H9 (cell line): ENCODE measurements around the gene ZNHIT2. TPM values are rescaled to one million over a fixed set of nuclear protein-coding genes. Genes with fewer than 3 reads are reported as not detected.
A peak's percentile ranks its signal among the peaks of the same experiment; 100 is the strongest.

Source experiments
- DNase-seq: peaks from one replicate; pipeline ENCODE4 v3.0.0-alpha.2; 2017
- H2AFZ ChIP-seq: one replicate; pipeline ENCODE4 v1.6.1; 2013; ENCODE audit warnings: mild to moderate bottlenecking, low read length, control low read depth, moderate library complexity
- H2AK5ac ChIP-seq: 2 replicates; pipeline ENCODE4 v1.6.1; 2013; ENCODE audit warnings: low read length, control low read depth, mixed read lengths; ENCODE audit not compliant: insufficient read length
- H2BK120ac ChIP-seq: one replicate; pipeline ENCODE4 v1.6.1; 2013; ENCODE audit warnings: low read depth, mild to moderate bottlenecking, low read length, control low read depth, inconsistent platforms; ENCODE audit not compliant: poor library complexity, severe bottlenecking
- H2BK12ac ChIP-seq: 2 replicates; pipeline ENCODE4 v1.6.1; 2013; ENCODE audit warnings: low read length, control low read depth, mixed read lengths, low read depth; ENCODE audit not compliant: insufficient read length
- H2BK15ac ChIP-seq: 2 replicates; pipeline ENCODE4 v1.6.1; 2013; ENCODE audit warnings: low read depth, low read length, control low read depth
- H2BK20ac ChIP-seq: one replicate; pipeline ENCODE4 v1.6.1; 2013; ENCODE audit warnings: low read depth, mild to moderate bottlenecking, low read length, control low read depth, inconsistent platforms; ENCODE audit not compliant: poor library complexity, severe bottlenecking
- H2BK5ac ChIP-seq: 2 replicates; pipeline ENCODE4 v1.6.1; 2013; ENCODE audit warnings: low read length, control low read depth, mixed read lengths; ENCODE audit not compliant: insufficient read length
- H3K14ac ChIP-seq: 2 replicates; pipeline ENCODE4 v1.6.1; 2013; ENCODE audit warnings: low read length, control low read depth; ENCODE audit not compliant: insufficient read depth
- H3K18ac ChIP-seq: 2 replicates; pipeline ENCODE4 v1.6.1; 2013; ENCODE audit warnings: low read depth, mild to moderate bottlenecking, mixed read lengths, low read length, control low read depth; ENCODE audit not compliant: insufficient read length
- H3K23ac ChIP-seq: 2 replicates; pipeline ENCODE4 v1.6.1; 2013; ENCODE audit warnings: low read length, control low read depth, mixed read lengths, low read depth; ENCODE audit not compliant: insufficient read length
- H3K23me2 ChIP-seq: 2 replicates; pipeline ENCODE4 v1.6.1; 2013; ENCODE audit warnings: low read depth, mild to moderate bottlenecking, mixed read lengths, low read length, control low read depth; ENCODE audit not compliant: insufficient read length, poor library complexity, severe bottlenecking
- H3K27ac ChIP-seq: 2 replicates; pipeline ENCODE4 v1.5.1; 2013; ENCODE audit warnings: low read length, control low read depth, mixed read lengths, low read depth; ENCODE audit not compliant: insufficient read length
- H3K27me3 ChIP-seq: 2 replicates; pipeline ENCODE4 v1.6.1; 2013; ENCODE audit warnings: low read length, control low read depth, inconsistent platforms; ENCODE audit not compliant: insufficient read depth
- H3K4ac ChIP-seq: 2 replicates; pipeline ENCODE4 v1.6.1; 2013; ENCODE audit warnings: low read depth, mild to moderate bottlenecking, control low read depth, inconsistent platforms, low read length, moderate library complexity
- H3K4me1 ChIP-seq: 2 replicates; pipeline ENCODE4 v1.6.1; 2013; ENCODE audit warnings: low read length, control low read depth, inconsistent platforms; ENCODE audit not compliant: insufficient read depth
- H3K4me2 ChIP-seq: 2 replicates; pipeline ENCODE4 v1.6.1; 2013; ENCODE audit warnings: low read length, control low read depth, mixed read lengths; ENCODE audit not compliant: insufficient read length, insufficient read depth
- H3K56ac ChIP-seq: 2 replicates; pipeline ENCODE4 v1.6.1; 2013; ENCODE audit warnings: low read depth, mild to moderate bottlenecking, mixed read lengths, low read length, control low read depth; ENCODE audit not compliant: insufficient read length
- H3K79me1 ChIP-seq: 2 replicates; pipeline ENCODE4 v1.6.1; 2013; ENCODE audit warnings: low read depth, mild to moderate bottlenecking, moderate library complexity, low read length, control low read depth, inconsistent platforms; ENCODE audit not compliant: insufficient read depth, poor library complexity, severe bottlenecking
- H3K79me2 ChIP-seq: 2 replicates; pipeline ENCODE4 v1.6.1; 2013; ENCODE audit warnings: low read length, control low read depth, inconsistent platforms; ENCODE audit not compliant: insufficient read depth
- H3K9ac ChIP-seq: 2 replicates; pipeline ENCODE4 v1.6.1; 2013; ENCODE audit warnings: low read length, control low read depth, mixed read lengths; ENCODE audit not compliant: insufficient read length; ENCODE audit errors: extremely low read depth
- H3K9me3 ChIP-seq: one replicate; pipeline ENCODE4 v1.6.1; 2013; ENCODE audit warnings: low read depth, low read length, inconsistent platforms; ENCODE audit not compliant: control insufficient read depth
- H3T11ph ChIP-seq: one replicate; pipeline ENCODE4 v1.6.1; 2013; ENCODE audit warnings: mild to moderate bottlenecking, low read length, control low read depth, inconsistent platforms
- H4K20me1 ChIP-seq: one replicate; pipeline ENCODE4 v1.6.1; 2013; ENCODE audit not compliant: control insufficient read depth, insufficient read length, insufficient read depth
- H4K5ac ChIP-seq: 2 replicates; pipeline ENCODE4 v1.6.1; 2013; ENCODE audit warnings: low read depth, mild to moderate bottlenecking, mixed read lengths, low read length, control low read depth; ENCODE audit not compliant: insufficient read length
- H4K8ac ChIP-seq: replicated peaks from 2 replicates; pipeline ENCODE4 v1.6.1; 2013; ENCODE audit warnings: low read length, control low read depth, mixed read lengths, low read depth; ENCODE audit not compliant: insufficient read length
- H4K91ac ChIP-seq: 2 replicates; pipeline ENCODE4 v1.6.1; 2013; ENCODE audit warnings: low read depth, mild to moderate bottlenecking, moderate library complexity, mixed read lengths, low read length, control low read depth; ENCODE audit not compliant: insufficient read length
- H3K27ac Mint-ChIP-seq, 3 experiments: 2 replicates in 2 of 3; 3 replicates in 1 of 3; pipeline ENCODE4 v1.8.0; 2020 to 2021; ENCODE audit warnings: mixed read lengths in 3 of 3, mild to moderate bottlenecking in 1 of 3, moderate library complexity in 1 of 3
- H3K27me3 Mint-ChIP-seq: 2 replicates; pipeline ENCODE4 v1.8.0; 2021; ENCODE audit warnings: low read depth, mild to moderate bottlenecking, moderate library complexity, mixed read lengths
- H3K36me3 Mint-ChIP-seq, 3 experiments: 2 replicates in 2 of 3; 3 replicates in 1 of 3; pipeline ENCODE4 v1.8.0; 2020 to 2021; ENCODE audit warnings: low read depth in 3 of 3, mixed read lengths in 3 of 3; ENCODE audit not compliant: insufficient read depth in 1 of 3
- H3K4me1 Mint-ChIP-seq, 2 experiments: 2 replicates each; pipeline ENCODE4 v1.8.0; 2020; ENCODE audit warnings: mixed read lengths in 2 of 2
- H3K4me3 Mint-ChIP-seq, 2 experiments: 2 replicates in 1 of 2; 3 replicates in 1 of 2; pipeline ENCODE4 v1.8.0; 2020 to 2021; ENCODE audit warnings: mild to moderate bottlenecking in 2 of 2, mixed read lengths in 2 of 2, moderate library complexity in 1 of 2
- H3K9me3 Mint-ChIP-seq, 2 experiments: 2 replicates in 1 of 2; 3 replicates in 1 of 2; pipeline ENCODE4 v1.8.0; 2020; ENCODE audit warnings: mild to moderate bottlenecking in 2 of 2, mixed read lengths in 2 of 2, moderate library complexity in 1 of 2
- CTCF ChIP-seq: fragments of 200-600 bp; sonication (generic); conservative IDR thresholded peaks from 3 replicates; pipeline ENCODE4 v1.8.0; 2021; ENCODE audit warnings: antibody characterized with exemption, mild to moderate bottlenecking
- WGBS: extraction: QIAGEN DNeasy Blood & Tissue Kit; methylation state at CpG from one replicate; pipeline ENCODE4 v1.1.7; 2013; ENCODE audit warnings: missing lambda C conversion rate, low lambda C conversion rate, mixed read lengths; ENCODE audit not compliant: insufficient read length; ENCODE audit errors: extremely low coverage; 5-methylcytosine and 5-hydroxymethylcytosine counted together
- total RNA-seq: library from RNA; stranded (reverse); gene quantifications from 2 replicates; pipeline ENCODE4 v1.2.1, GENCODE V29; 2021

ZNHIT2 gene
- total RNA-seq, 1 experiment from 2014 or later = 18.3 TPM

- Mint-ChIP-seq H3K4me3 (no peak overlapping the region), H3K36me3 (peaks cover 48 to 74% (median 72%) of the 10 kb centered on the region in 3 experiments), H3K27me3 (no peaks in the 10 kb centered on the region), H3K27ac (peak overlapping the region in 2 of 3 experiments; percentile 55 to 88; a peak in 3 of 7 replicates), H3K4me1 (peaks cover 14 to 17% of the 10 kb centered on the region in 2 experiments), H3K9me3 (no peaks in the 10 kb centered on the region; a peak in 1 of 5 replicates)
- H2BK12ac ChIP-seq = no peak overlapping the region
- no peak overlapping the region for H3K56ac ChIP-seq
- H3T11ph ChIP-seq = no peak overlapping the region
- H4K5ac ChIP-seq = no peak overlapping the region
- no peaks in the 10 kb centered on the region for H3K27me3 ChIP-seq
- H4K8ac ChIP-seq = no peak overlapping the region
- no peaks in the 10 kb centered on the region for H3K9me3 ChIP-seq
- no peak for DNase-seq
- no peak overlapping the region for H3K9ac ChIP-seq
- peaks cover 8% of the 10 kb centered on the region; the same call in 1 of the 2 replicates for H3K79me2 ChIP-seq
- no peak overlapping the region for H2BK5ac ChIP-seq
- no peak overlapping the region for H3K18ac ChIP-seq
- no CpG with 5 or more reads among the region's 9 CpGs for WGBS
- no peak overlapping the region for H2BK15ac ChIP-seq
- H2AK5ac ChIP-seq = no peak overlapping the region
- H3K23me2 ChIP-seq = peaks cover 5% of the 10 kb centered on the region
- no peak overlapping the region for H2BK120ac ChIP-seq
- H3K23ac ChIP-seq = no peak overlapping the region
- peaks cover 13% of the 10 kb centered on the region for H3K79me1 ChIP-seq
- no peak for TF ChIP-seq CTCF
- no peak overlapping the region for H4K91ac ChIP-seq
- H3K4ac ChIP-seq = no peak overlapping the region
- H4K20me1 ChIP-seq = no peaks in the 10 kb centered on the region
- H2AFZ ChIP-seq = no peak overlapping the region
- H3K14ac ChIP-seq = no peak overlapping the region
- no peak overlapping the region for H2BK20ac ChIP-seq
- peak overlapping the region; percentile 1 for H3K4me2 ChIP-seq
- H3K27ac ChIP-seq = no peak overlapping the region
- H3K4me1 ChIP-seq = no peaks in the 10 kb centered on the region
Measured at GRCh38 chr11:65078786-65079342, 38.6 kb downstream of the ZNHIT2 start.
